WTC11 (cell line): Measurements from ENCODE around the gene OR2V2. TPM values are rescaled to one million over a fixed set of nuclear protein-coding genes. Genes with fewer than 3 reads are reported as not detected.

Experiments
- ATAC-seq: fragments of 200-7000 bp; cut with Tn5 transposase; 2 replicates; pipeline ENCODE4 v1.10.0; 2021; ENCODE audit warnings: mild to moderate bottlenecking, moderate library complexity
- CTCF ChIA-PET: fragments of 300-600 bp; sonication (Branson Sonifier 250); formaldehyde crosslinking; loops from one replicate; lab custom pipeline; 2021; ENCODE audit warnings: antibody characterized with exemption; lab: Charles Lee
- POLR2A ChIA-PET: fragments of 350-600 bp; sonication (Branson Sonifier 250); formaldehyde crosslinking; loops from one replicate; lab custom pipeline; 2021; ENCODE audit warnings: antibody characterized with exemption; lab: Charles Lee
- DNase-seq: peaks from one replicate; pipeline ENCODE4 v3.0.0; 2021; ENCODE audit warnings: low spot score
- H3K27ac Mint-ChIP-seq: 2 replicates; pipeline ENCODE4 v1.8.0; 2021; ENCODE audit warnings: mixed read lengths
- H3K27me3 Mint-ChIP-seq: 2 replicates; pipeline ENCODE4 v1.8.0; 2021; ENCODE audit warnings: low read depth, mild to moderate bottlenecking, moderate library complexity, mixed read lengths
- H3K36me3 Mint-ChIP-seq: 2 replicates; pipeline ENCODE4 v1.8.0; 2021; ENCODE audit warnings: mixed read lengths
- H3K4me1 Mint-ChIP-seq: 2 replicates; pipeline ENCODE4 v1.8.0; 2022; ENCODE audit warnings: mixed read lengths
- H3K4me3 Mint-ChIP-seq: 2 replicates; pipeline ENCODE4 v1.8.0; 2021; ENCODE audit warnings: mild to moderate bottlenecking, moderate library complexity, mixed read lengths
- H3K9me3 Mint-ChIP-seq: 2 replicates; pipeline ENCODE4 v1.8.0; 2021; ENCODE audit warnings: mixed read lengths
- ARID4B ChIP-seq: sonication (generic); formaldehyde crosslinking; IDR thresholded peaks from 2 replicates; pipeline ENCODE4 v1.8.0; 2023; ENCODE audit warnings: missing genetic modification reagents, mild to moderate bottlenecking, borderline replicate concordance
- CBFB ChIP-seq: sonication (generic); formaldehyde crosslinking; IDR thresholded peaks from 2 replicates; pipeline ENCODE4 v1.8.1; 2022; ENCODE audit warnings: mild to moderate bottlenecking, low read depth, missing genetic modification reagents
- CREB1 ChIP-seq: sonication (generic); formaldehyde crosslinking; IDR thresholded peaks from 2 replicates; pipeline ENCODE4 v1.8.0; 2023; ENCODE audit warnings: mild to moderate bottlenecking, missing genetic modification reagents
- CTCF ChIP-seq: fragments of 200-600 bp; IDR thresholded peaks from 2 replicates; pipeline ENCODE4 v1.8.0; 2022; ENCODE audit warnings: antibody characterized with exemption
- EMX1 ChIP-seq: fragments of 250-450 bp; sonication (Bioruptor Pico); IDR thresholded peaks from 2 replicates; pipeline ENCODE4 v1.8.0; 2021; ENCODE audit warnings: mild to moderate bottlenecking
- ESRRA ChIP-seq: sonication (generic); formaldehyde crosslinking; IDR thresholded peaks from 2 replicates; pipeline ENCODE4 v1.8.1; 2022; ENCODE audit warnings: mild to moderate bottlenecking, missing genetic modification reagents, borderline replicate concordance
- FOXK1 ChIP-seq: sonication (generic); formaldehyde crosslinking; IDR thresholded peaks from 2 replicates; pipeline ENCODE4 v1.8.0; 2022; ENCODE audit warnings: mild to moderate bottlenecking, moderate library complexity, missing genetic modification reagents
- FOXP4 ChIP-seq: sonication (generic); formaldehyde crosslinking; IDR thresholded peaks from 2 replicates; pipeline ENCODE4 v1.8.0; 2022; ENCODE audit warnings: mild to moderate bottlenecking, missing genetic modification reagents
- HMGA2 ChIP-seq: fragments of 250-450 bp; sonication (Bioruptor Pico); IDR thresholded peaks from 2 replicates; pipeline ENCODE4 v1.4.0; 2021; ENCODE audit warnings: mild to moderate bottlenecking, moderate library complexity
- HMGXB4 ChIP-seq: sonication (generic); formaldehyde crosslinking; IDR thresholded peaks from 2 replicates; pipeline ENCODE4 v1.8.1; 2023; ENCODE audit warnings: mild to moderate bottlenecking, moderate library complexity, missing genetic modification reagents
- RELA ChIP-seq: sonication (generic); formaldehyde crosslinking; IDR thresholded peaks from 2 replicates; pipeline ENCODE4 v1.8.1; 2022; ENCODE audit warnings: missing genetic modification reagents, mild to moderate bottlenecking, borderline replicate concordance
- SMAD3 ChIP-seq: sonication (generic); formaldehyde crosslinking; IDR thresholded peaks from 2 replicates; pipeline ENCODE4 v1.8.0; 2022; ENCODE audit warnings: missing genetic modification reagents, mild to moderate bottlenecking, borderline replicate concordance
- SP1 ChIP-seq: sonication (generic); formaldehyde crosslinking; conservative IDR thresholded peaks from 2 replicates; pipeline ENCODE4 v1.8.1; 2022; ENCODE audit warnings: missing genetic modification reagents
- TP53 ChIP-seq: sonication (generic); formaldehyde crosslinking; IDR thresholded peaks from 2 replicates; pipeline ENCODE4 v1.8.1; 2023; ENCODE audit warnings: mild to moderate bottlenecking, missing genetic modification reagents
- USF1 ChIP-seq: sonication (generic); formaldehyde crosslinking; IDR thresholded peaks from 2 replicates; pipeline ENCODE4 v1.8.0; 2022; ENCODE audit warnings: mild to moderate bottlenecking, missing genetic modification reagents
- ZBTB43 ChIP-seq: sonication (generic); formaldehyde crosslinking; IDR thresholded peaks from 2 replicates; pipeline ENCODE4 v1.8.1; 2023; ENCODE audit warnings: mild to moderate bottlenecking, missing genetic modification reagents
- ZNF121 ChIP-seq: sonication (generic); formaldehyde crosslinking; IDR thresholded peaks from 2 replicates; pipeline ENCODE4 v1.8.0; 2023; ENCODE audit warnings: missing genetic modification reagents
- ZNF138 ChIP-seq: sonication (generic); formaldehyde crosslinking; conservative IDR thresholded peaks from 2 replicates; pipeline ENCODE4 v1.8.1; 2022; ENCODE audit warnings: mild to moderate bottlenecking, moderate library complexity, missing genetic modification reagents
- ZNF232 ChIP-seq: sonication (generic); formaldehyde crosslinking; IDR thresholded peaks from 2 replicates; pipeline ENCODE4 v1.8.0; 2022; ENCODE audit warnings: mild to moderate bottlenecking, missing genetic modification reagents
- ZNF317 ChIP-seq: sonication (generic); formaldehyde crosslinking; IDR thresholded peaks from 2 replicates; pipeline ENCODE4 v1.8.1; 2023; ENCODE audit warnings: low read depth, mild to moderate bottlenecking, moderate library complexity, missing genetic modification reagents, borderline replicate concordance
- ZNF416 ChIP-seq: fragments of 250-450 bp; sonication (Bioruptor Pico); IDR thresholded peaks from 2 replicates; pipeline ENCODE4 v1.9.0; 2021; ENCODE audit warnings: mild to moderate bottlenecking, inconsistent platforms
- total RNA-seq: library from RNA; stranded (reverse); gene quantifications from 3 replicates; pipeline ENCODE4 v1.2.3, GENCODE V29; 2021

The OR2V2 gene
- total RNA-seq, 1 experiment from 2014 or later, result not detected

- ATAC-seq (no peak), DNase-seq (no peak)
- peaks cover 47% of the 10 kb centered on the region for H3K4me1 Mint-ChIP-seq
- peaks cover 86% of the 10 kb centered on the region for H3K27me3 Mint-ChIP-seq
- H3K27ac Mint-ChIP-seq, result no peak overlapping the region
- H3K36me3 Mint-ChIP-seq, result peaks cover 6% of the 10 kb centered on the region; the same call in 1 of the 2 replicates
- POLR2A ChIA-PET, result interaction anchor here (2.3 kb wide), 1 partner anchor 11 kb away, joined by 11 read pairs; no protein-coding TSS in a partner anchor
- peak overlapping the region; percentile 78 for H3K4me3 Mint-ChIP-seq
- no peak for TF ChIP-seq USF1 (CRISPR knock-in tag)
- TF ChIP-seq CTCF, result no peak
- TF ChIP-seq ZNF416 (CRISPR knock-in tag), result no peak
- TF ChIP-seq FOXP4 (CRISPR knock-in tag), result no peak
- no peak for TF ChIP-seq ZNF232 (CRISPR knock-in tag)
- TF ChIP-seq ARID4B (CRISPR knock-in tag), result no peak
- TF ChIP-seq ZBTB43, result no peak
- TF ChIP-seq EMX1 (CRISPR knock-in tag), result no peak
- TF ChIP-seq TP53 (CRISPR knock-in tag), result no peak
- no peak for TF ChIP-seq SP1 (CRISPR knock-in tag)
- TF ChIP-seq CBFB (CRISPR knock-in tag), result no peak
- TF ChIP-seq ZNF138 (CRISPR knock-in tag), result no peak
- TF ChIP-seq ZNF317, result no peak
- no peak for TF ChIP-seq RELA (CRISPR knock-in tag)
- TF ChIP-seq, all 79 proteins: peak for 0
- CTCF ChIA-PET, result interaction anchor here (0.9 to 2.1 kb wide), 3 partner anchors 19 to 35 kb away, joined by 3 to 15 read pairs (median 5); no protein-coding TSS in a partner anchor
- no peaks in the 10 kb centered on the region for H3K9me3 Mint-ChIP-seq
Observed at GRCh38 chr5:181203093-181203711, 55.8 kb downstream of the OR2V2 start.

GRCh38 chr5:181203777-181204112 lies 56.4 kb downstream of the OR2V2 start:
- no peak overlapping the region for H3K27ac Mint-ChIP-seq
- H3K27me3 Mint-ChIP-seq, result peaks cover 83% of the 10 kb centered on the region
- ATAC-seq, result no peak
- peak; percentile 54 for DNase-seq
- H3K4me1 Mint-ChIP-seq, result peaks cover 41% of the 10 kb centered on the region
- CTCF ChIA-PET, result interaction anchor here (1.9 to 4.6 kb wide), 4 partner anchors 9 to 35 kb away, joined by 5 to 42 read pairs (median 12); no protein-coding TSS in a partner anchor
- H3K9me3 Mint-ChIP-seq, result no peaks in the 10 kb centered on the region
- peaks cover 6% of the 10 kb centered on the region; the same call in 1 of the 2 replicates for H3K36me3 Mint-ChIP-seq
- POLR2A ChIA-PET, result interaction anchor here (2.3 kb wide), 1 partner anchor 12 kb away, joined by 11 read pairs; no protein-coding TSS in a partner anchor
- H3K4me3 Mint-ChIP-seq, result peak overlapping the region; percentile 78
- TF ChIP-seq HMGXB4 (CRISPR knock-in tag) (no peak), SMAD3 (CRISPR knock-in tag) (no peak), ZNF121 (CRISPR knock-in tag) (no peak), HMGA2 (CRISPR knock-in tag) (no peak), CTCF (no peak), CREB1 (CRISPR knock-in tag) (no peak), FOXK1 (CRISPR knock-in tag) (no peak), ESRRA (CRISPR knock-in tag) (no peak), RELA (CRISPR knock-in tag) (no peak)
